Measurements from ENCODE around the gene KRTAP24-1.

DNA sequence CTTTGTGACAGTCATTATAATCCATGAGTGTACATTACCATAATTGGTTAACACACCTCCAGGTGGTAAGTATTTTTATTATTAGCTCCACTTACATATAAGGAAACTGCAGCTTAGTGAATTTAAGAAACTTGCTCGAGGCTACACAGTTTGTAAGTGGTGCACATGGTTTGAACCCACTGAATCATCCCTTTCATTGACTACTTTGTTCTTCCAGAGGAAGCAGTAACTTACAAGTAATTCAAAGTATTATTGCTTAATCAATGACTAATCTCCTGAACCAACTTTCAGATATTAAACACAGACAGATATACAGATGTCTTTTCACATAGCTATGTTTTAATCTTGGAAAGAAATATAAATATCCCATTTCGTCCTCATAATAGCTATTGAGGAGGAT is 48.1 kb downstream of the KRTAP24-1 start:
- TF ChIP-seq, protein P1, sequence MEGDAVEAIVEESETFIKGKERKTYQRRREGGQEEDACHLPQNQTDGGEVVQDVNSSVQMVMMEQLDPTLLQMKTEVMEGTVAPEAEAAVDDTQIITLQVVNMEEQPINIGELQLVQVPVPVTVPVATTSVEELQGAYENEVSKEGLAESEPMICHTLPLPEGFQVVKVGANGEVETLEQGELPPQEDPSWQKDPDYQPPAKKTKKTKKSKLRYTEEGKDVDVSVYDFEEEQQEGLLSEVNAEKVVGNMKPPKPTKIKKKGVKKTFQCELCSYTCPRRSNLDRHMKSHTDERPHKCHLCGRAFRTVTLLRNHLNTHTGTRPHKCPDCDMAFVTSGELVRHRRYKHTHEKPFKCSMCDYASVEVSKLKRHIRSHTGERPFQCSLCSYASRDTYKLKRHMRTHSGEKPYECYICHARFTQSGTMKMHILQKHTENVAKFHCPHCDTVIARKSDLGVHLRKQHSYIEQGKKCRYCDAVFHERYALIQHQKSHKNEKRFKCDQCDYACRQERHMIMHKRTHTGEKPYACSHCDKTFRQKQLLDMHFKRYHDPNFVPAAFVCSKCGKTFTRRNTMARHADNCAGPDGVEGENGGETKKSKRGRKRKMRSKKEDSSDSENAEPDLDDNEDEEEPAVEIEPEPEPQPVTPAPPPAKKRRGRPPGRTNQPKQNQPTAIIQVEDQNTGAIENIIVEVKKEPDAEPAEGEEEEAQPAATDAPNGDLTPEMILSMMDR (conservative IDR thresholded peaks at IDR 0.05; ENCODE audit: low read depth, low read length) = no peak
- no peak for TF ChIP-seq EZH2phosphoT487 (IDR thresholded peaks at IDR 0.05; ENCODE audit: borderline replicate concordance, low read length)
- TF ChIP-seq EZH2 (IDR thresholded peaks at IDR 0.05; ENCODE audit: low read length, unreplicated experiment) = no peak

Data from PC-3 (cell line).